Measurements from ENCODE around the gene ERLIN1.

DNA sequence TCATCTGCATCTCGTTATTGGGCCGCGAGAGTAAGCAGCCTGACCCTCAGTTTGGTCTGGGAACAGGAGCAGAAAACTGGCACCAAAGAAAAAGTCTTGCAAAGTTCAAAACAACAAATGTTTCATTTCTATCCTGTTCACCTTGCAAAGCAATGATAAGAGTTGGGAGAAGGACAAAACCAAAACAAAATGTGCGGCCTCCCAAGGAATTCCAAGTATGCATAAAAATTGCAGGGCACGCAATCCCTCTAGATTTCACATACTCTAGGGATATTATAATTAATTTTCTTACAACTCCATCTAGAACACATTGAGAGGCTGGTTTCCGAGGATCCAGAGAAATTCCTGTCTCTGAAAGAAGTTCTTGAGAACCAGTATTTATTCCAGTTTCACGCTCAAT is 23.5 kb upstream of the ERLIN1 start:
- TF ChIP-seq, protein P1, sequence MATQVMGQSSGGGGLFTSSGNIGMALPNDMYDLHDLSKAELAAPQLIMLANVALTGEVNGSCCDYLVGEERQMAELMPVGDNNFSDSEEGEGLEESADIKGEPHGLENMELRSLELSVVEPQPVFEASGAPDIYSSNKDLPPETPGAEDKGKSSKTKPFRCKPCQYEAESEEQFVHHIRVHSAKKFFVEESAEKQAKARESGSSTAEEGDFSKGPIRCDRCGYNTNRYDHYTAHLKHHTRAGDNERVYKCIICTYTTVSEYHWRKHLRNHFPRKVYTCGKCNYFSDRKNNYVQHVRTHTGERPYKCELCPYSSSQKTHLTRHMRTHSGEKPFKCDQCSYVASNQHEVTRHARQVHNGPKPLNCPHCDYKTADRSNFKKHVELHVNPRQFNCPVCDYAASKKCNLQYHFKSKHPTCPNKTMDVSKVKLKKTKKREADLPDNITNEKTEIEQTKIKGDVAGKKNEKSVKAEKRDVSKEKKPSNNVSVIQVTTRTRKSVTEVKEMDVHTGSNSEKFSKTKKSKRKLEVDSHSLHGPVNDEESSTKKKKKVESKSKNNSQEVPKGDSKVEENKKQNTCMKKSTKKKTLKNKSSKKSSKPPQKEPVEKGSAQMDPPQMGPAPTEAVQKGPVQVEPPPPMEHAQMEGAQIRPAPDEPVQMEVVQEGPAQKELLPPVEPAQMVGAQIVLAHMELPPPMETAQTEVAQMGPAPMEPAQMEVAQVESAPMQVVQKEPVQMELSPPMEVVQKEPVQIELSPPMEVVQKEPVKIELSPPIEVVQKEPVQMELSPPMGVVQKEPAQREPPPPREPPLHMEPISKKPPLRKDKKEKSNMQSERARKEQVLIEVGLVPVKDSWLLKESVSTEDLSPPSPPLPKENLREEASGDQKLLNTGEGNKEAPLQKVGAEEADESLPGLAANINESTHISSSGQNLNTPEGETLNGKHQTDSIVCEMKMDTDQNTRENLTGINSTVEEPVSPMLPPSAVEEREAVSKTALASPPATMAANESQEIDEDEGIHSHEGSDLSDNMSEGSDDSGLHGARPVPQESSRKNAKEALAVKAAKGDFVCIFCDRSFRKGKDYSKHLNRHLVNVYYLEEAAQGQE (IDR thresholded peaks at IDR 0.05) = no peak
- no peak for TF ChIP-seq YY1 (IDR thresholded peaks at IDR 0.05)
- TF ChIP-seq, protein P2, sequence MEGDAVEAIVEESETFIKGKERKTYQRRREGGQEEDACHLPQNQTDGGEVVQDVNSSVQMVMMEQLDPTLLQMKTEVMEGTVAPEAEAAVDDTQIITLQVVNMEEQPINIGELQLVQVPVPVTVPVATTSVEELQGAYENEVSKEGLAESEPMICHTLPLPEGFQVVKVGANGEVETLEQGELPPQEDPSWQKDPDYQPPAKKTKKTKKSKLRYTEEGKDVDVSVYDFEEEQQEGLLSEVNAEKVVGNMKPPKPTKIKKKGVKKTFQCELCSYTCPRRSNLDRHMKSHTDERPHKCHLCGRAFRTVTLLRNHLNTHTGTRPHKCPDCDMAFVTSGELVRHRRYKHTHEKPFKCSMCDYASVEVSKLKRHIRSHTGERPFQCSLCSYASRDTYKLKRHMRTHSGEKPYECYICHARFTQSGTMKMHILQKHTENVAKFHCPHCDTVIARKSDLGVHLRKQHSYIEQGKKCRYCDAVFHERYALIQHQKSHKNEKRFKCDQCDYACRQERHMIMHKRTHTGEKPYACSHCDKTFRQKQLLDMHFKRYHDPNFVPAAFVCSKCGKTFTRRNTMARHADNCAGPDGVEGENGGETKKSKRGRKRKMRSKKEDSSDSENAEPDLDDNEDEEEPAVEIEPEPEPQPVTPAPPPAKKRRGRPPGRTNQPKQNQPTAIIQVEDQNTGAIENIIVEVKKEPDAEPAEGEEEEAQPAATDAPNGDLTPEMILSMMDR (IDR thresholded peaks at IDR 0.05; ENCODE audit: low read depth, low read length, missing input control) = no peak
- TF ChIP-seq FOXA1 (IDR thresholded peaks at IDR 0.05) = no peak
- no peak for TF ChIP-seq RXRA (IDR thresholded peaks at IDR 0.05)
- TF ChIP-seq, protein P3, sequence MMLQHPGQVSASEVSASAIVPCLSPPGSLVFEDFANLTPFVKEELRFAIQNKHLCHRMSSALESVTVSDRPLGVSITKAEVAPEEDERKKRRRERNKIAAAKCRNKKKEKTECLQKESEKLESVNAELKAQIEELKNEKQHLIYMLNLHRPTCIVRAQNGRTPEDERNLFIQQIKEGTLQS (IDR thresholded peaks at IDR 0.05) = no peak
- TF ChIP-seq RAD21 (IDR thresholded peaks at IDR 0.05) = no peak
